Mononuclear cell (primary cell): ENCODE results near the gene NACC2. TPM values are rescaled to one million over a fixed set of nuclear protein-coding genes. Genes with fewer than 3 reads are reported as not detected.
"Not testable (repeated sequence)": the region's sequence is repeated elsewhere in the genome, so short reads cannot be mapped to it uniquely, and the experiment has no call there.

Experiments
- H3K27me3 ChIP-seq: 2 replicates; pipeline ENCODE4 v1.6.0; 2011; ENCODE audit warnings: low read length, control low read depth; ENCODE audit not compliant: insufficient read depth
- H3K4me1 ChIP-seq: 2 replicates; pipeline ENCODE4 v1.5.1; 2011; ENCODE audit warnings: mild to moderate bottlenecking, low read length, control low read depth; ENCODE audit not compliant: insufficient read depth
- H3K4me3 ChIP-seq: 2 replicates; pipeline ENCODE4 v1.5.1; 2011; ENCODE audit warnings: mild to moderate bottlenecking, low read length, moderate library complexity
- H3K9me3 ChIP-seq: 2 replicates; pipeline ENCODE4 v1.5.1; 2011; ENCODE audit warnings: low read depth, mild to moderate bottlenecking, control low read depth, low read length
- total RNA-seq: library from RNA; depleted of rRNA; stranded (reverse); fragments of >200 nt; gene quantifications from one replicate; pipeline ENCODE4 v1.2.3, GENCODE V29; 2012

Gene NACC2
- total RNA-seq, 1 donor = 9.2 TPM

GRCh38 chr9:136047076-136047774 is 47.9 kb downstream of the NACC2 start:
- no peak overlapping the region for H3K4me3 ChIP-seq
- H3K4me1 ChIP-seq = peaks cover 83% of the 10 kb centered on the region
- H3K27me3 ChIP-seq = no peaks in the 10 kb centered on the region
- no peaks in the 10 kb centered on the region for H3K9me3 ChIP-seq

GRCh38 chr9:136046554-136046920 is 48.6 kb downstream of the NACC2 start:
- no peaks in the 10 kb centered on the region for H3K27me3 ChIP-seq
- H3K4me1 ChIP-seq = peaks cover 86% of the 10 kb centered on the region
- peak overlapping the region; percentile 24 for H3K4me3 ChIP-seq
- H3K9me3 ChIP-seq = no peaks in the 10 kb centered on the region

DNA sequence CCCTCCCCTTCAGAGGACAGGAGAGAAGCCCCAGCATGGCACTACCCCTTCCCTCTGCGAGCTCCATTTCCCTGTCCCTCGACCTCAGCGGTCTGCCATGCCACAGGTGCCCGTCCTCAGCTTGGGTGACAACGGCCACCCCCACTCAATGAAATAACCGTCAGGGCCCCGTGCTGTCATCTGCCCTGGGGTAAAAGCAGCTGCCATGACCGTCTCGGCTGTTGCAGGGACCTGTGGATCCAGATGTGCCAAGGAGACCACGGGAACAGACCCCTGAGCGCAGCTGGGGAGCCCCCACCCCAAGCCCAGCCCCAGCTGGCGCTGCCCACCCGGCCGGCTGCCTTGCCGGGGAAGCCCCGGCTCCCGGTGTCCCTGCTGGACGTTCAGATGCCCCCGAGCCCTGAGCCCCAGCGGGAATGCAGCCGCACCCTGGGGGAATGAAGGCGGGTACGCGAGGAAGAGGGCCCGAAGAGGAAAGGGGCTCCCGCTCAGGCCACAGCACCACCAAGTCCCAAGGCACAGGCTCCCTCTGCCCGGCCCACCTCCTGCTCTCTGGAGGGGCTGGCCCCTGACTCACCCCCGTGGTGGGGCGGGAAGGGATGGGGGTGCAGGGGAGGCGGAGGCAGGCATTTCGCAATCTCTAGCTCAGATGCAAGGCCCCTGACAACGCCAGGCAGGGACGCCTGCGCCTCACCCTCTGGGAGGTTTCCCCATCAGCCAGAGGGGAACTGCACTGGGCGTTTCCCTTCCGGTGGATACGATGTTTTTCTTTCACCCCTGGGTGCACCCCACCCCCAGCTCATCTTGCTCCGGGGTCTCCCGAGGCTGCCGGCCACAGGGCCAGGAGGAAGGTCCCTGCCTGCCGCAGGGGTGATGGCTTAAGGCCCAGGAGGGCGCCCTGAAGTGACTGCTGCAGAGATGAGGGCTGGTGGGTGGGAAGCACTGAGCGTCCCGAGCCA is 49.2 kb downstream of the NACC2 start:
- Histone ChIP-seq H3K9me3 (no peaks in the 10 kb centered on the region), H3K4me3 (peak overlapping the region; percentile 24), H3K27me3 (no peaks in the 10 kb centered on the region), H3K4me1 (peaks cover 80% of the 10 kb centered on the region)

DNA sequence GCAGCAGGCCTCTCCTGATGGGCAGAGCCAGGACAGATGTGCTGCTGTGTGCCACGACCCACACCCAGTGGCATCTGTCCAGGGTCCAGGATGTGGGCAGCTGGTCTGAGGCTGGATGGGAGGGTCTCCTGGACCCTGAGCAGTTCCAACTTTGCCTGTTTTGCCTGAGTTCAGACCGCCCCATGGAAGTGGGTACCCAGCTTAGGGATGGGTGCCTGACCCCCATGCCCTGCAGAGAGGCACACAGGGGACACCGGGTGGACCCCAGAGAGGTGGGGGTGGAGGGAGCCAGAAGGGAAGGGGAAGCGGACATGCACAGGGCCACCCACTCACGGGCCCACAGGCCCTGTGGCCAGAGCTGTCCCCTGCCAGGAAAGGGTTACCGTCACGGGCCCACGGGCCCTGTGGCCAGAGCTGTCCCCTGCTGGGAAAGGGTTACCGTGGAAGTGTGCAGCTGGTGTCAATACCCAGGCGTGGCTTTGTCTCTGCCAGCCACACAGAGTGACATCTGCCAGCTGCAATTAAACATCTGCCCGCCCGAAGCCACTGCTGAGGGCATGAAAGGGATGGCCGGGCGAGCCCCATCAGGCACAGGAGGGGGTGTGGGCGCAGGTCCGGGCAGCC is 50.0 kb downstream of the NACC2 start:
- peaks cover 77% of the 10 kb centered on the region for H3K4me1 ChIP-seq
- no peaks in the 10 kb centered on the region for H3K9me3 ChIP-seq
- H3K4me3 ChIP-seq = no peak overlapping the region
- no peaks in the 10 kb centered on the region for H3K27me3 ChIP-seq

GRCh38 chr9:136044207-136044970 is 50.7 kb downstream of the NACC2 start:
- Histone ChIP-seq H3K27me3 (no peaks in the 10 kb centered on the region), H3K9me3 (peaks cover 4% of the 10 kb centered on the region), H3K4me1 (peaks cover 71% of the 10 kb centered on the region), H3K4me3 (no peak overlapping the region)

DNA sequence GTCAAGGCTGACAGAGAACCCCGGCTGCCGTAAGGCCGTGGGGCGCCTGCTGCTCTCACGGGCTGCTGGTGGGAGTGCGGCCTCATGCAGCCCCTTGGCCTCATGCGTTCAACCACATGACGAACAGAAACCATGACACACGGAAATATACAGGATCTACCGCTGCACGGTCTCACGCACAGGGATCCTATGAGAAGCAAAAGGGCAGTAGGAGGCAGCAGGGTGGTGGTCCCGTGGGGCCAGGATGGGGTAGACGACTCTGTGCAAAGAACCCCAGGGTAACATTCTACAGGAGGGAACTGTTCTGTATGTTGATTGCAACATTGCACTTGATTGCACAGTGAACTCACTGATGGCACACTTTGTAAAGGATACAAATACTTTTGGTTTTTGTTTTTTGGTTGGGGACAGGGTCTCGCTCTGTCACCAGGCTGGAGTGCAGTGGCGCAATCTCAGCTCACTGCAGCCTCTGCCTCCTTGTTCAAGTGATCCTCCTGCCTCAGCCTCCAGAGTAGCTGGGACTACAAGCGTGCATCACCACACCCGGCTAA is 51.6 kb downstream of the NACC2 start:
- H3K4me3 ChIP-seq = no peak overlapping the region
- H3K4me1 ChIP-seq = peaks cover 62% of the 10 kb centered on the region
- H3K9me3 ChIP-seq = peaks cover 7% of the 10 kb centered on the region
- no peaks in the 10 kb centered on the region for H3K27me3 ChIP-seq

DNA sequence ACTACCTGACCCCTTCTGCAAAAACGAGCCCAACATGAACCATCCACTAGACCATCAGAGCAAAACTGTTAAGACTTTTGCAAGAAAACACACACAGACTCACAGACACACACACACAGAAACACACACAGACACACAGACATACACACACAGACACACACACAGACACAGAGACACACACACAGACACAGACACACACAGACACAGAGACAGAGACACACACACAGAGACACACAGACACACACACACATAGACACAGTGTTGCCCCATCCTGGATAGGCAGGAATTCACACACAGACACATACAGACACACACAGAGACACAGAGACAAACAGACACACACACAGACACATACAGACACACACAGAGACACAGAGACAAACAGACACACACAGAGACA is 52.5 kb downstream of the NACC2 start:
- Histone ChIP-seq H3K9me3 (peaks cover 7% of the 10 kb centered on the region), H3K4me1 (peaks cover 52% of the 10 kb centered on the region), H3K4me3 (no peak overlapping the region), H3K27me3 (no peaks in the 10 kb centered on the region)

- not testable (repeated sequence) for H3K9me3 ChIP-seq, H3K27me3 ChIP-seq, H3K4me3 ChIP-seq
- peaks cover 39% of the 10 kb centered on the region for H3K4me1 ChIP-seq
Observed at GRCh38 chr9:136040848-136041247, 54.2 kb downstream of the NACC2 start.

DNA sequence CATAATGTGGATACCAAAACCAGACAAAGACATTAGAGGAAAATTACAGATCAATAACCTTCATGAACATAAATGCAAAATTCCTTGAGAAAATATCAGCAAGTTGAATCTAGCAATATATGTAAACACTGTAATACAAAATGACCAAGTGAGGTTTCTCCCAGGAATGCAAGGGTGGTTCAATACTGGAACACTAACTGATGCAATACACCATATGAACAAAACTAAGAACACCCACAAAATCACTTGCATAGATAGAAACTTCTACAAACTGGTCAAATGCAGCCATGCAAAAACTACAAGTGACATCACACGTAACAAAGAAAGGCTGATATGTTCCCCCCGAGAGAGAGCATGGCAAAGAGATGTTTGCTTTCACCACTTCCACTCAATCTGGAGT is 55.6 kb downstream of the NACC2 start:
- H3K27me3 ChIP-seq = no peaks in the 10 kb centered on the region

DNA sequence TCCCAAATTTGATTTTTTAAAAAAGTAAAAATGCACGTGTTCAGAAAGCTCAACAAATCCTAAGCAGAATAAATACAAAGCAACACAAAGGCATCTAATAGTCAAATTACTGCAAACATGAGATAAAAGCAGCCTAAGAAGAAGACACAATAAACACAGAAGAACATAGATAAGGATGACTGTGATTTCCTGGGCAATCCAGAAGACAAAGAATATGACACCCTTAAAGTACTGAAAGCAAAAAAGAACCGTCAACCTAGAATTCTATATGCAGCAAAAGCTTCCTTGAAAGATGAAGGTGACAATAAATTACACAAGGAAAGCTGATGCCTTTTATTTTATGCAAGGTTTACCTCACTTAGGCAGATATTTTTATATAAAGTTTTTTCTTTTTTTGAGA is 58.2 kb downstream of the NACC2 start:
- no peak overlapping the region for H3K4me3 ChIP-seq
- H3K4me1 ChIP-seq = peaks cover 16% of the 10 kb centered on the region
- H3K9me3 ChIP-seq = peaks cover 7% of the 10 kb centered on the region
- no peaks in the 10 kb centered on the region for H3K27me3 ChIP-seq

More for the DNA sequence above, 55.6 kb downstream of the NACC2 start:
- Histone ChIP-seq H3K4me3 (no peak overlapping the region), H3K9me3 (peaks cover 7% of the 10 kb centered on the region), H3K4me1 (peaks cover 27% of the 10 kb centered on the region)

DNA sequence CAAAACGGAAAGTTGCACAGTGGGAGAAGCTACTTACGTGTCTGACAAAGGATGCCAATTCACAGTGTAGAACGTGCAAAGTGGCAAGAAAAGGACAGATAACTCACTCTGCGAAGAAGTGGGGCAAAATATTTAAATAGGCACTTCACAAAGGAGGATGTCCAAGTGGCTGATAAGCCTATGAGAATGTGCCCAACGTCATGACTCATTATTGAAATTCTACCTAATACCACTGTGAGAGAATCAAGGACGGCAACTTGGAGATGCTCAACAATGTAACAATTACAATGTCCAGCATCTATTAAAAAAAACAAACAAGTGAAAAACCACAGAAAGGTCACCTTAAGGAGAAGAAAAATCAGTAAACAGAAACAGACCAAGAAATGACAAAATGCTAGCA is 59.0 kb downstream of the NACC2 start:
- no peaks in the 10 kb centered on the region for H3K27me3 ChIP-seq
- H3K4me3 ChIP-seq = no peak overlapping the region
- H3K4me1 ChIP-seq = peaks cover 19% of the 10 kb centered on the region
- H3K9me3 ChIP-seq = peaks cover 7% of the 10 kb centered on the region

DNA sequence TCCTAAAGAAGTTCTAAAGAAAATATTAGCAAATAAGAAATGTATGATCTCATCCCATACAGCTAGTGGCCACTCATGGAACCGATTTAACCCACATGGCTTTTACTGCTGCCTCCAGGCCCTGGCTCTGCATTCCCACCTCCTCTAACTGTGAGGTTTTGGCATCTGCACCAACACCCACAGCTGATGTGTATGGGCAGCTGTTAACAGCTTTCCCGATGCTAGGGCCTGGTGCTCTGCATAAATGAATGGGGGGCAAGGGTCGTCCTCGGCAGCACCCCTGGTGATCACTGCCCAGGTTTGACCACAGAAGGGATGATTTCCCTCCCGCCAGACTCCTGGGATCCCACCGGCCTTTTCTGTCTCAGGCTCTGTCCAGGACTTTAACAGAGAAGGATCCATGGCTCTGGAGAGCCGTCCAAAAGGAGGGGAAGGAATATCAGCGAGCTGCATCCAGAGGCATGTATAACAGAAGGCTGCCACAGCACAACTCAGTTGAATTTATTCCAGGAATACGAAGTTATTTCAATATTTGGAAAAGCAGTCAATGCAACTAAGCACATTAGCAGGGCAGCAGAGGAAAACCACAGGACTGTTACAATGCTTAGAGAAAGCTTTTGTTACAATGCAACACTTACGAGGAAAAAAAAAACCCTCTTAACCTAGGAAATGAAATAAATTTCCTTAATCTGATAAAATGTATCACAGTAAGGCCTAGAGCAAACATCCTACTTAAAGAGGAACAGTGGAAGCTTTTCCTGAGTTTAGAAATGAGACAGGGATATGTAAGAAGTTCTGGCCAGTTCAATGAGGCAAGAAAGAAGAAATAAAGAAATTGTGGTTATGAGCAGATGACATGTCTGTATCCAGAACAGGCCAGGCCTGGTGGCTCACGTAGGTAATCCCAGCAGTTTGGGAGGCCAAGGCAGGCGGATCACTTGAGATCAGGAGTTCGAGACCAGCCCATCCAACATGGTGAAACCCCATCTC is 63.1 kb downstream of the NACC2 start:
- Histone ChIP-seq H3K4me1 (peaks cover 19% of the 10 kb centered on the region), H3K27me3 (no peaks in the 10 kb centered on the region), H3K4me3 (no peak overlapping the region), H3K9me3 (no peaks in the 10 kb centered on the region)

GRCh38 chr9:136031094-136031493 is 64.0 kb downstream of the NACC2 start:
- Histone ChIP-seq H3K9me3 (no peaks in the 10 kb centered on the region), H3K4me3 (no peak overlapping the region), H3K4me1 (peaks cover 19% of the 10 kb centered on the region), H3K27me3 (no peaks in the 10 kb centered on the region)
